Colonic mucosa (tissue), 4 donors: ENCODE results near the gene TMEM176B. TPM values are rescaled to one million over a fixed set of nuclear protein-coding genes. Genes with fewer than 3 reads are reported as not detected.

ENCODE experiments used
- DNase-seq: peaks from one replicate; pipeline ENCODE4 v3.0.0-alpha.2; 2020
- H3K27ac ChIP-seq: fragments of 200-600 bp; one replicate; pipeline ENCODE4 v1.8.0; 2021
- H3K27me3 ChIP-seq: fragments of 200-600 bp; one replicate; pipeline ENCODE4 v1.8.0; 2021
- H3K36me3 ChIP-seq: fragments of 200-600 bp; one replicate; pipeline ENCODE4 v1.8.0; 2021
- H3K4me1 ChIP-seq: fragments of 200-600 bp; one replicate; pipeline ENCODE4 v1.8.0; 2021; ENCODE audit warnings: mild to moderate bottlenecking
- H3K4me3 ChIP-seq: fragments of 200-600 bp; one replicate; pipeline ENCODE4 v1.8.0; 2021
- H3K9ac ChIP-seq, 2 donors: one replicate each; pipeline ENCODE4 v1.7.0; 2013; ENCODE audit warnings: control low read depth in 2 of 2, low read depth in 2 of 2, low read length in 2 of 2
- H3K9me3 ChIP-seq: fragments of 200-600 bp; one replicate; pipeline ENCODE4 v1.8.0; 2021
- CTCF ChIP-seq: fragments of 200-600 bp; IDR thresholded peaks from one replicate; pipeline ENCODE4 v1.8.0; 2022; ENCODE audit warnings: antibody characterized with exemption, mild to moderate bottlenecking
- intact Hi-C: fragments of 100-400 bp; cut with DNase I; formaldehyde crosslinking; loops from one replicate; pipeline ENCODE4 v1.14.1; 2022
- total RNA-seq, 2 donors: library from RNA; stranded (reverse); fragmentation: NEBNext Ultra II Directional in 1 of 2; extraction: Animal tissue kit (Norgen Biotek cat#: 25700) in 1 of 2; gene quantifications; one replicate each; pipeline ENCODE4 v1.2.1, GENCODE V29; 2021
- donor health status: healthy.
- donor health status: DM: no; HTN: no; CAD: no.
- donor health status: DM: no; HTN: no; CAD: no.

TMEM176B gene
- total RNA-seq: 100 to 1,000 TPM; 154 to 256 TPM

DNA sequence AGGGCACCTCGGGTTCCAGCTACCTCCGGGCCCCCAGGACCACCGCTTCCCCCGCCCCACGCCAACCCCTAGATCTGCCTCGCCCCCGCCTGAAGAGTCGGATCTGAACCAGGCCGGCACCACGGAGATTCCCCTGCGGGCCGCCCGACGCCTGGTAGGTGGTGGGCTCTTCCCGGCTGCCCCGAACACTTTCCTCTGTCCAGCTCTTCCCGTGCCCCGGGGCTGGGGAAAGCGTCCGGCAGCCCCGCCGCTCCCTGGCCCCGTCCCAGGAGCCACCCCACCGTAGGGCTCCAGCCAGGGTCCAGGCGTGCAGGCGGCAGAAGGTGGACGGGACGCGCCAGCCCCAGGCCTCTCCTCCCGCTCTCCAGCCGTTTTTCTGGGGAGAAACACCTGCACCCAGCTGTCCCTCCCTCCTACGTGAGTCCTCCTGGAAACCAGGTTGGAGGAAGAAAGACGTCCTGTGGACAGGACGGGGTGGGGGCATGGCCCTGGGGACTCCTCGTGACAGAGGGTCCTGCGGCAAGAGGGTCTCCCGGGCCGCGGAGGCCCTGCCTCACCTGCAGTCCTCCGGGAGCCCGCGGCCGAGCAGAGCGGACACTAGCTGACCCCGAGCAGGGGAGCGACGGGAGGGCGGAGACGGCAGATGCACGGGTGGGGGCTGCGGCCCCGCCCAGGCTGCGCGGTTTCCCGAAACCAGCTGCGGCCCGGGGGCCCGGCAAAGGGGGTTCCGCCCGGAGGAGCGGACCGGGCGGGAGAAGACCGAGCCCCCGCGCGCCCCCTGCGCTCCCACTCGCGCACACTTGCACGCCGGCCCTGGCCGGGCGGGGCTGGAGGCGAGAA is at the start of gene TMEM176B:
Gene TMEM176B (minus strand): TSS at position 624 of the 840 bp plus-strand sequence. CDS start 3,795 bp downstream, outside the sequence.
- H3K27me3 ChIP-seq: no peaks in the 10 kb centered on the region
- H3K36me3 ChIP-seq: no peaks in the 10 kb centered on the region
- intact Hi-C loops: no loop called here
- peak; percentile 78 for DNase-seq
- no peak for TF ChIP-seq CTCF
- H3K27ac ChIP-seq: peak within 1 kb of the TSS; percentile 91
- peaks cover 4% of the 10 kb centered on the region for H3K4me1 ChIP-seq
- H3K9me3 ChIP-seq: no peaks in the 10 kb centered on the region
- H3K4me3 ChIP-seq: peak within 1 kb of the TSS; percentile 53
- peak within 1 kb of the TSS; percentile 97 to 98 for H3K9ac ChIP-seq

- Histone ChIP-seq H3K36me3 (no peaks in the 10 kb centered on the region), H3K27ac (no peak overlapping the region), H3K9me3 (no peaks in the 10 kb centered on the region), H3K9ac (no peak overlapping the region), H3K4me1 (no peaks in the 10 kb centered on the region), H3K27me3 (no peaks in the 10 kb centered on the region), H3K4me3 (no peak overlapping the region)
- no peak for TF ChIP-seq CTCF
- intact Hi-C loops: no loop called here
- no peak for DNase-seq
These were observed 49.1 kb upstream of the TMEM176B start for GRCh38 chr7:150849204-150849775.

DNA sequence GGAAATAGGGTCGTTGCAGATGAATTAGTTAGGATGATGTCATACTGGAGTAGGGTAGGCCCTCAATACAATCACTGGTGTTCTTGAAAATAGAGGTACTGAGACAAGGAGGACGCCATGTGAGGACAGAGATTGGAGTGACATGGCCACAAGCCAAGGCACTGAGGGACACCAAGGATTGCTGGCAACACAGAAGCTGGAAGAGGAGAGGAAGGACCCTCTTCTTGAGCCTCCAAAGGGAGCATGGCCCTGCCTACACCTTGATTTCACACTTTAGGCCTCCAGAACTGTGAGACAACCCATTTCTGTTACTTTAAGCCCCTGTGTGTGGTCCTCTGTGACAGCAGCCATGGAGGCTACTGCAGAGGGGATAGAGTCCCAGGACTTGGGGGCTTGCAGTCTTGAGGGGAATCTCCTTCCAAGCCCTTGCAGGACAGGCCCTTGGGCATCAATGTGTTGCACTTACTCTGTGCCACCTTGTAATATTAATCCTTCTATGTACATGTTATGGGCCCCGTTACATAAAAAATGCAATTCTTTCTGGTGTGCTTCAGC is 48.5 kb upstream of the TMEM176B start:
- no peak overlapping the region for H3K4me3 ChIP-seq
- no peaks in the 10 kb centered on the region for H3K36me3 ChIP-seq
- TF ChIP-seq CTCF: no peak
- intact Hi-C loops: no loop called here
- no peak overlapping the region for H3K27ac ChIP-seq
- no peaks in the 10 kb centered on the region for H3K9me3 ChIP-seq
- H3K4me1 ChIP-seq: no peaks in the 10 kb centered on the region
- no peaks in the 10 kb centered on the region for H3K27me3 ChIP-seq
- H3K9ac ChIP-seq: no peak overlapping the region
- no peak for DNase-seq

DNA sequence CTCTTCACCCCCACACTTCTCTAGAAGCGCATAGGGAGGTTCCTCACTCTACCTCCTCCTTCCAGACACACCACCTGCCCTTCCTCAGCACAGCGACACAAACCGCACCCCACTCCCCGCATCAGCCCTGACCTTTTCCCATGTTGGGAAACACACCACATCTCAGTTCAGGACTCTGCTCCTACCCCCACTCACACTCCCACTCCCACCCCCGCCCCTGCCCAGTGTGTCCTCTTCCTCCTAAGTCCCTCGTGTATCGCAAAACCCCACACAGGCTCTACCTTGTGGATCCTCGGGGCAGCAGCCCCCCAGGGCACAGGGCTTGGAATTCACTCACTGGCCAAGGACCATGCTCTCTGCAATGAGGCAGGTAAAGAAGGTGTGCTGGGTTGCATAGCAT is 47.9 kb upstream of the TMEM176B start:
- Histone ChIP-seq H3K36me3 (no peaks in the 10 kb centered on the region), H3K4me3 (no peak overlapping the region), H3K4me1 (no peaks in the 10 kb centered on the region), H3K27me3 (no peaks in the 10 kb centered on the region), H3K27ac (no peak overlapping the region), H3K9me3 (no peaks in the 10 kb centered on the region), H3K9ac (no peak overlapping the region)
- intact Hi-C loops: no loop called here
- TF ChIP-seq CTCF: no peak
- DNase-seq: no peak

GRCh38 chr7:150847536-150847935 is 47.4 kb upstream of the TMEM176B start:
- H3K27me3 ChIP-seq: no peaks in the 10 kb centered on the region
- H3K9ac ChIP-seq: no peak overlapping the region
- no peak for DNase-seq
- intact Hi-C loops: no loop called here
- H3K27ac ChIP-seq: no peak overlapping the region
- no peaks in the 10 kb centered on the region for H3K9me3 ChIP-seq
- no peaks in the 10 kb centered on the region for H3K36me3 ChIP-seq
- H3K4me1 ChIP-seq: no peaks in the 10 kb centered on the region
- H3K4me3 ChIP-seq: no peak overlapping the region
- no peak for TF ChIP-seq CTCF
